GM18868 (cell line): ENCODE measurements around the gene CMTM3.
"Not testable (repeated sequence)": the region's sequence is repeated elsewhere in the genome, so short reads cannot be mapped to it uniquely, and the experiment has no call there.

Experiments
- ATAC-seq: cut with Tn5 transposase; IDR thresholded peaks from one replicate; pipeline ENCODE4 v1.9.1; 2021; ENCODE audit warnings: mild to moderate bottlenecking, moderate library complexity; ENCODE audit not compliant: unreplicated experiment

CMTM3 gene

GRCh38 chr16:66581246-66581952 lies 23.1 kb upstream of the CMTM3 start:
- no peak for ATAC-seq

- ATAC-seq = no peak
These were observed 18.8 kb upstream of the CMTM3 start for GRCh38 chr16:66585481-66586239.

- ATAC-seq = no peak
These were observed 16.5 kb upstream of the CMTM3 start for GRCh38 chr16:66587881-66588600.

GRCh38 chr16:66588981-66589713 lies 15.4 kb upstream of the CMTM3 start:
- peak; percentile 84 for ATAC-seq

GRCh38 chr16:66590322-66590721 lies 14.2 kb upstream of the CMTM3 start:
- peak; percentile 40 for ATAC-seq

- no peak for ATAC-seq
These were observed 13.5 kb upstream of the CMTM3 start for GRCh38 chr16:66591018-66591417.

GRCh38 chr16:66592241-66592640 lies 12.3 kb upstream of the CMTM3 start:
- no peak for ATAC-seq

GRCh38 chr16:66592814-66593213 lies 11.7 kb upstream of the CMTM3 start:
- no peak for ATAC-seq

GRCh38 chr16:66594739-66595138 lies 9.8 kb upstream of the CMTM3 start:
- ATAC-seq = no peak

- not testable (repeated sequence) for ATAC-seq
These were observed 7.9 kb upstream of the CMTM3 start for GRCh38 chr16:66596559-66596958.

- no peak for ATAC-seq
These were observed 7.3 kb upstream of the CMTM3 start for GRCh38 chr16:66596986-66597848.

GRCh38 chr16:66598111-66598510 lies 6.4 kb upstream of the CMTM3 start:
- ATAC-seq = no peak

GRCh38 chr16:66599726-66600125 lies 4.8 kb upstream of the CMTM3 start:
- no peak for ATAC-seq

- no peak for ATAC-seq
These were observed 4.0 kb upstream of the CMTM3 start for GRCh38 chr16:66600477-66600876.

GRCh38 chr16:66601471-66601870 lies 3.0 kb upstream of the CMTM3 start:
- no peak for ATAC-seq

- ATAC-seq = peak; percentile 19
These were observed 748 bp upstream of the CMTM3 start for GRCh38 chr16:66603537-66604375.

GRCh38 chr16:66605177-66605978 lies 874 bp downstream of the CMTM3 start:
- peak; percentile 6 for ATAC-seq

- ATAC-seq = peak; percentile 44
These were observed 1.7 kb downstream of the CMTM3 start for GRCh38 chr16:66605979-66606751.
